Gastroesophageal sphincter (tissue), 3 donors: Measurements from ENCODE around the gene RNASE8.

Source experiments
- POLR2A ChIP-seq, 2 donors: fragments of 450-650 bp; IDR thresholded peaks; one replicate each; pipeline ENCODE4 v1.6.1; 2017; ENCODE audit warnings: antibody characterized with exemption in 2 of 2, mild to moderate bottlenecking in 2 of 2, moderate library complexity in 1 of 2
- POLR2AphosphoS5 ChIP-seq: sonication (generic); formaldehyde crosslinking; IDR thresholded peaks from one replicate; pipeline ENCODE4 v1.6.1; 2017; ENCODE audit warnings: antibody characterized with exemption
- TF ChIP-seq, protein P1 (sequence below), 4 experiments: fragments of 200-600 bp in 2 of 4; fragments of 450-650 bp in 2 of 4; sonication (generic) in 1 of 4; IDR thresholded peaks; one replicate each; pipeline ENCODE4 v1.5.1; 2017 to 2019; ENCODE audit warnings: antibody characterized with exemption in 4 of 4, mild to moderate bottlenecking in 2 of 4, moderate library complexity in 2 of 4

DNA sequence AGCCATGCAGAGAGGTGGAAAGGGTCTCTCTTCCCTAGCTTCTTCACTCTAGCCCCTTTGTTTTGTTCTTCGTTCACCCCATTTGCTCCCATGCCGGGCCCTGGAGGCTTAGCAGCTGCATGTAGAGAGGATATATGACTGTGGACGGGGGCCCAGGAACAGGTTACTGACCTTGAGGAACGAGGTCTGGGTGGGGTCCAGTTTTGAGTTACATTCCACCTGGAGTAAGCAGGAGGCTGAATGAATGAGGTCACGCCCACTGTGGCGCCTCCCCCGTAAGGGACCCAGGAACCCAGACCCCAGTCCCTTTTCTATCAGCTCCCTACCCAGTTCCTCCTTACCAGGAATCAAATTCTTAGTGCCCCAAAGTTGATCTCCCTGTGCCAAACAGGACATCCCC lies 39.3 kb upstream of the RNASE8 start:
- TF ChIP-seq POLR2AphosphoS5 (no peak), POLR2A (IDR thresholded peaks at IDR 0.05) (no peak)
- TF ChIP-seq, protein P1, sequence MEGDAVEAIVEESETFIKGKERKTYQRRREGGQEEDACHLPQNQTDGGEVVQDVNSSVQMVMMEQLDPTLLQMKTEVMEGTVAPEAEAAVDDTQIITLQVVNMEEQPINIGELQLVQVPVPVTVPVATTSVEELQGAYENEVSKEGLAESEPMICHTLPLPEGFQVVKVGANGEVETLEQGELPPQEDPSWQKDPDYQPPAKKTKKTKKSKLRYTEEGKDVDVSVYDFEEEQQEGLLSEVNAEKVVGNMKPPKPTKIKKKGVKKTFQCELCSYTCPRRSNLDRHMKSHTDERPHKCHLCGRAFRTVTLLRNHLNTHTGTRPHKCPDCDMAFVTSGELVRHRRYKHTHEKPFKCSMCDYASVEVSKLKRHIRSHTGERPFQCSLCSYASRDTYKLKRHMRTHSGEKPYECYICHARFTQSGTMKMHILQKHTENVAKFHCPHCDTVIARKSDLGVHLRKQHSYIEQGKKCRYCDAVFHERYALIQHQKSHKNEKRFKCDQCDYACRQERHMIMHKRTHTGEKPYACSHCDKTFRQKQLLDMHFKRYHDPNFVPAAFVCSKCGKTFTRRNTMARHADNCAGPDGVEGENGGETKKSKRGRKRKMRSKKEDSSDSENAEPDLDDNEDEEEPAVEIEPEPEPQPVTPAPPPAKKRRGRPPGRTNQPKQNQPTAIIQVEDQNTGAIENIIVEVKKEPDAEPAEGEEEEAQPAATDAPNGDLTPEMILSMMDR (IDR thresholded peaks at IDR 0.05): no peak
